Endodermal cell (in vitro differentiated cells): ENCODE measurements around the gene ERAP2. TPM values are rescaled to one million over a fixed set of nuclear protein-coding genes. Genes with fewer than 3 reads are reported as not detected.

Experiments used
- DNase-seq: peaks from one replicate; pipeline ENCODE4 v3.0.0-alpha.2; 2017
- H3K27ac ChIP-seq: 2 replicates; pipeline ENCODE4 v1.5.1; 2013; ENCODE audit warnings: mild to moderate bottlenecking, low read depth, low read length, moderate library complexity
- H3K27me3 ChIP-seq: 2 replicates; pipeline ENCODE4 v1.6.1; 2013; ENCODE audit warnings: mild to moderate bottlenecking, low read length, moderate library complexity; ENCODE audit not compliant: insufficient read depth, control insufficient read depth, poor library complexity, severe bottlenecking
- H3K36me3 ChIP-seq: 2 replicates; pipeline ENCODE4 v1.7.0; 2013; ENCODE audit warnings: mild to moderate bottlenecking, low read length, moderate library complexity; ENCODE audit not compliant: control insufficient read depth, insufficient read depth
- H3K4me1 ChIP-seq: one replicate; pipeline ENCODE4 v1.7.0; 2013; ENCODE audit warnings: low read length; ENCODE audit not compliant: control insufficient read depth, insufficient read depth
- H3K4me3 ChIP-seq: 2 replicates; pipeline ENCODE4 v1.5.1; 2013; ENCODE audit warnings: mild to moderate bottlenecking, low read length, moderate library complexity
- H3K9ac ChIP-seq: 2 replicates; pipeline ENCODE4 v1.6.1; 2013; ENCODE audit warnings: mild to moderate bottlenecking, low read length, moderate library complexity; ENCODE audit not compliant: poor library complexity, severe bottlenecking; ENCODE audit errors: extremely low read depth
- H3K9me3 ChIP-seq: 2 replicates; pipeline ENCODE4 v1.6.1; 2013; ENCODE audit warnings: mild to moderate bottlenecking, low read length, moderate library complexity; ENCODE audit not compliant: control insufficient read depth
- H3K27ac Mint-ChIP-seq: 2 replicates; pipeline ENCODE4 v1.8.0; 2020; ENCODE audit warnings: mixed read lengths
- H3K27me3 Mint-ChIP-seq: 2 replicates; pipeline ENCODE4 v1.8.0; 2021; ENCODE audit warnings: mild to moderate bottlenecking, mixed read lengths; ENCODE audit not compliant: insufficient read depth
- H3K36me3 Mint-ChIP-seq: 2 replicates; pipeline ENCODE4 v1.8.0; 2020; ENCODE audit warnings: low read depth, mixed read lengths
- H3K4me1 Mint-ChIP-seq: 2 replicates; pipeline ENCODE4 v1.8.0; 2020; ENCODE audit warnings: mixed read lengths
- H3K4me3 Mint-ChIP-seq: 2 replicates; pipeline ENCODE4 v1.8.0; 2020; ENCODE audit warnings: mild to moderate bottlenecking, moderate library complexity, mixed read lengths
- H3K9me3 Mint-ChIP-seq: 2 replicates; pipeline ENCODE4 v1.8.0; 2020; ENCODE audit warnings: mild to moderate bottlenecking, mixed read lengths
- WGBS, 2 experiments: methylation state at CpG; one replicate each; pipeline versions ENCODE4 v1.1.5 to v1.1.7; 2013; ENCODE audit warnings: missing lambda C conversion rate in 2 of 2, mixed read lengths in 1 of 2; ENCODE audit not compliant: insufficient coverage in 1 of 2, insufficient read length in 1 of 2; 5-methylcytosine and 5-hydroxymethylcytosine counted together
- total RNA-seq, 2 donors: library from RNA; stranded (reverse); fragmentation: NEBNext Ultra II Directional in 1 of 2; extraction: Animal tissue kit (Norgen Biotek cat#: 25700) in 1 of 2; gene quantifications; 2 replicates in 1 of 2; 3 replicates in 1 of 2; pipeline ENCODE4 v1.2.1, GENCODE V29; 2021
- TF ChIP-seq, protein P1 (sequence below): fragments of 200-600 bp; sonication (generic); conservative IDR thresholded peaks from 2 replicates; pipeline ENCODE4 v1.5.0; 2021; ENCODE audit warnings: antibody characterized with exemption, mild to moderate bottlenecking

Gene ERAP2
- total RNA-seq, 2 donors from 2014 or later: not detected

DNA sequence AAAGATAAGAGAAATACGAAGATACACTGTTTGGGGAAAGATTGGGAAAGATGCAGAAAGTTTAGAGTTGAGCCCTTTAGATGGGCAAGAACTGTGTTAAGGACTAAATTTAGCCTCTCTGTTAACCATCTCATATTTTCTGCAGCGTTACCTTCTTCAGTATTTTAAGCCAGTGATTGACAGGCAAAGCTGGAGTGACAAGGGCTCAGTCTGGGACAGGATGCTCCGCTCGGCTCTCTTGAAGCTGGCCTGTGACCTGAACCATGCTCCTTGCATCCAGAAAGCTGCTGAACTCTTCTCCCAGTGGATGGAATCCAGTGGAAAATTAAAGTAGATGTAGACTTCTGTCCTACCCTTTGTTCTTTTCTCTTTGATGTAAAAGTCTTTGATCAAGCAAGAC lies 33.1 kb downstream of the ERAP2 start:
- H3K36me3 Mint-ChIP-seq: no peaks in the 10 kb centered on the region
- no peak for DNase-seq
- Histone ChIP-seq H3K27ac (no peak overlapping the region), H3K4me3 (no peak overlapping the region), H3K9me3 (no peaks in the 10 kb centered on the region), H3K4me1 (no peaks in the 10 kb centered on the region), H3K36me3 (no peaks in the 10 kb centered on the region), H3K27me3 (no peaks in the 10 kb centered on the region), H3K9ac (no peak overlapping the region)
- H3K4me3 Mint-ChIP-seq: no peak overlapping the region
- no peak overlapping the region for H3K27ac Mint-ChIP-seq
- H3K9me3 Mint-ChIP-seq: no peaks in the 10 kb centered on the region
- 90 to 91% methylated on average over 4 of the region's 4 CpGs for WGBS, 2 experiments
- no peaks in the 10 kb centered on the region for H3K4me1 Mint-ChIP-seq
- H3K27me3 Mint-ChIP-seq: no peaks in the 10 kb centered on the region
- TF ChIP-seq, protein P1, sequence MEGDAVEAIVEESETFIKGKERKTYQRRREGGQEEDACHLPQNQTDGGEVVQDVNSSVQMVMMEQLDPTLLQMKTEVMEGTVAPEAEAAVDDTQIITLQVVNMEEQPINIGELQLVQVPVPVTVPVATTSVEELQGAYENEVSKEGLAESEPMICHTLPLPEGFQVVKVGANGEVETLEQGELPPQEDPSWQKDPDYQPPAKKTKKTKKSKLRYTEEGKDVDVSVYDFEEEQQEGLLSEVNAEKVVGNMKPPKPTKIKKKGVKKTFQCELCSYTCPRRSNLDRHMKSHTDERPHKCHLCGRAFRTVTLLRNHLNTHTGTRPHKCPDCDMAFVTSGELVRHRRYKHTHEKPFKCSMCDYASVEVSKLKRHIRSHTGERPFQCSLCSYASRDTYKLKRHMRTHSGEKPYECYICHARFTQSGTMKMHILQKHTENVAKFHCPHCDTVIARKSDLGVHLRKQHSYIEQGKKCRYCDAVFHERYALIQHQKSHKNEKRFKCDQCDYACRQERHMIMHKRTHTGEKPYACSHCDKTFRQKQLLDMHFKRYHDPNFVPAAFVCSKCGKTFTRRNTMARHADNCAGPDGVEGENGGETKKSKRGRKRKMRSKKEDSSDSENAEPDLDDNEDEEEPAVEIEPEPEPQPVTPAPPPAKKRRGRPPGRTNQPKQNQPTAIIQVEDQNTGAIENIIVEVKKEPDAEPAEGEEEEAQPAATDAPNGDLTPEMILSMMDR: no peak

DNA sequence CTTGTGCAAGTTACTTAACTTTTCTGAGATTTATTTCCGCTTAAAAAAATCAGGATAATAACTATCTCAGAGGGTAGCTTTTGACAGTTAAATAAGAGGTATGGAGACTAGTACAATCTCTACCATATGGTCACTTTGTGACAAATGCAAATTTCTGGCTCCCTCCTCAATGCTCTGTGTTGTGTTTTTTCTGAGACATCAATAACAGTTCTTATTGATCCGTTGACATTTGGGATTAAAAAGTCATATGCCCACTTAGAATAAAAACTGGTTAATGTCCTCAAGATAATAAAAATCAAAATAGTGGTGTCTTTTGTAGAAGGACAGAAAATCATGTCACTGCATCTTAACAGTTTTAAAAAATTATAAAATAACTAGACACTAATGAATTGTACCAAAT lies 34.8 kb downstream of the ERAP2 start:
- no peak overlapping the region for H3K27ac Mint-ChIP-seq
- Histone ChIP-seq H3K27ac (no peak overlapping the region), H3K9ac (no peak overlapping the region), H3K9me3 (no peaks in the 10 kb centered on the region), H3K4me1 (no peaks in the 10 kb centered on the region), H3K27me3 (no peaks in the 10 kb centered on the region), H3K4me3 (no peak overlapping the region), H3K36me3 (no peaks in the 10 kb centered on the region)
- WGBS, 2 experiments: 96 to 100% methylated on average over 1 to 2 of the region's 2 CpGs
- no peak for DNase-seq
- H3K4me3 Mint-ChIP-seq: no peak overlapping the region
- no peaks in the 10 kb centered on the region for H3K27me3 Mint-ChIP-seq
- no peaks in the 10 kb centered on the region for H3K36me3 Mint-ChIP-seq
- H3K9me3 Mint-ChIP-seq: no peaks in the 10 kb centered on the region
- no peaks in the 10 kb centered on the region for H3K4me1 Mint-ChIP-seq
- TF ChIP-seq, protein P1: no peak

DNA sequence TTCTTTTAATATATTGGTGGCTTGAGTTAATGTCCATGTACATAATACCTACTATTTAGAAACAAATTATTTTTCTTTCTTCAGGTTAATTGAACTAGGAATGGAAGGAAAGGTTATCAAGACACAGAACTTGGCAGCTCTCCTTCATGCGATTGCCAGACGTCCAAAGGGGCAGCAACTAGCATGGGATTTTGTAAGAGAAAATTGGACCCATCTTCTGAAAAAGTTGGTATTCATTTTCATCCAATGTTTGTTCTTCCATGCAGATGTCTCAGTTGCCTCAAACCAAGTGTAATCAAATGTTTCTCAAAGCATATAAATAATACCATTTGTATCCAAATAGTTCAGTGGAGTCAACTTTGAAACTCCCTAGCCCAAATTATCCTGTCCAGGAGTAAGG lies 36.9 kb downstream of the ERAP2 start:
- Histone ChIP-seq H3K27ac (no peak overlapping the region), H3K4me3 (no peak overlapping the region), H3K4me1 (no peaks in the 10 kb centered on the region), H3K9ac (no peak overlapping the region), H3K27me3 (no peaks in the 10 kb centered on the region), H3K9me3 (no peaks in the 10 kb centered on the region), H3K36me3 (no peaks in the 10 kb centered on the region)
- H3K36me3 Mint-ChIP-seq: no peaks in the 10 kb centered on the region
- H3K4me1 Mint-ChIP-seq: no peaks in the 10 kb centered on the region
- TF ChIP-seq, protein P1: no peak
- WGBS, 2 experiments: 86 to 93% methylated on average over 2 of the region's 2 CpGs
- no peak overlapping the region for H3K27ac Mint-ChIP-seq
- DNase-seq: no peak
- H3K27me3 Mint-ChIP-seq: no peaks in the 10 kb centered on the region
- peaks cover 4% of the 10 kb centered on the region for H3K9me3 Mint-ChIP-seq
- H3K4me3 Mint-ChIP-seq: no peak overlapping the region
